ENCODE results near the gene GPD1. TPM values are rescaled to one million over a fixed set of nuclear protein-coding genes. Genes with fewer than 3 reads are reported as not detected.

GPD1 gene
- total and polyA plus RNA-seq, 10 donors = 0.13 to 0.79 (median 0.48) TPM; not detected in 1

- 94 to 97% (median 96%) methylated on average over 17 of the region's 17 CpGs for WGBS, 5 donors
- no peak for DNase-seq
- Histone ChIP-seq H3K36me3 (peaks cover 0 to 2% (median 0%) of the 10 kb centered on the region in 6 donors), H3K4me1 (peaks cover 18 to 34% (median 25%) of the 10 kb centered on the region in 6 donors), H3K4me3 (no peak overlapping the region), H3K9me3 (no peaks in the 10 kb centered on the region), H3K27me3 (replicated peaks in 1 of 7) (no peaks in the 10 kb centered on the region), H3K27ac (peak overlapping the region in 1 of 8 donors; percentile 98)
- intact Hi-C loops (cut with DNase I; ENCODE audit: low total_unique reads) = no loop called here
- no peak for TF ChIP-seq CTCF (IDR thresholded peaks at IDR 0.05 in 8 of 11, conservative IDR thresholded peaks at IDR 0.05 in 3 of 11)
- no peak for TF ChIP-seq POLR2A (IDR thresholded peaks at IDR 0.05)
- no peak for TF ChIP-seq POLR2AphosphoS5 (IDR thresholded peaks at IDR 0.05)
These were observed 3.8 kb downstream of the GPD1 start for GRCh38 chr12:50107416-50108268.

GRCh38 chr12:50109319-50109718 is 5.5 kb downstream of the GPD1 start:
- H3K27me3 ChIP-seq (replicated peaks in 1 of 7) = no peaks in the 10 kb centered on the region
- H3K9me3 ChIP-seq = no peaks in the 10 kb centered on the region
- H3K27ac ChIP-seq = peak overlapping the region in 7 of 8 donors; percentile 76 to 98 (median 96)
- H3K4me1 ChIP-seq = peaks cover 33 to 47% (median 42%) of the 10 kb centered on the region in 6 donors
- intact Hi-C loops (cut with DNase I; ENCODE audit: low total_unique reads) = no loop called here
- peaks cover 0 to 9% (median 0%) of the 10 kb centered on the region in 6 donors for H3K36me3 ChIP-seq
- DNase-seq = no peak
- 81 to 100% (median 94%) methylated on average over 2 to 3 of the region's 3 CpGs for WGBS, 5 donors
- TF ChIP-seq POLR2A (IDR thresholded peaks at IDR 0.05) = no peak
- TF ChIP-seq CTCF (IDR thresholded peaks at IDR 0.05 in 8 of 11, conservative IDR thresholded peaks at IDR 0.05 in 3 of 11) = no peak
- no peak for TF ChIP-seq POLR2AphosphoS5 (IDR thresholded peaks at IDR 0.05)
- H3K4me3 ChIP-seq = no peak overlapping the region

DNA sequence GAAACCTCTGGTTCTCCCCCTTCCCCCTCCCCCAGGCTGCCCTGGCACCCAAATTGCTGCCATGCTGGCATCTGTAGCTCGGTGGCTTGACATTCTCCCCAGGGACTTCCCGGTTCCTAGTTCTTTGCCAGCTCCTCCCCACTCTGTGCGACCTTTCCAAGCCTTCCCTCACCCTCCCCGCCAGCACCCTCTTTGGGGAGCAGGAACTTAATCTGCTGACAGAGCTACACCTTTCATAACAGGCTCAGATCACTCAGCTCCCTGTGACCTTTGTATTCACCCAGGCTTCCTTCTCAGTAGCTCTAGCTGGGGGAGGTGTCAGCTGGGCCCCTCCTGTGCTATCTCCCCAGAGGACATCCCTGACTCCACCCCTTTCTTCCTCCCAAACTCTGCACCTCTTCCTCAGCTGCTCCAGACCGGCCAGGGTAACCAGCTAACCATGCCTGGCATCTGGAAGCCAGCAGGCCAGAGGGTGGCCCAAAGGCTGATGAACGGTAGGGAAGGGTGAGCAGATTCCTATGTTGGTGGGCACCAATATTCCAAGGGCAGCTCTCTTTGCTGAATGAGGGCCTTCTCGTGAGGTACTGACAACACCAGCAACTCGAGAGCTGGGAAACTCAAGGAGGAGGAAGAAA is 6.4 kb downstream of the GPD1 start:
- Histone ChIP-seq H3K27me3 (replicated peaks in 1 of 7) (no peaks in the 10 kb centered on the region), H3K9me3 (no peaks in the 10 kb centered on the region), H3K36me3 (peaks cover 0 to 18% (median 0%) of the 10 kb centered on the region in 6 donors), H3K4me3 (peak overlapping the region in 2 of 8 donors; percentile 81 to 95), H3K4me1 (peaks cover 36 to 55% (median 50%) of the 10 kb centered on the region in 6 donors), H3K27ac (peak overlapping the region; percentile 67 to 98 (median 94))
- 21 to 48% (median 40%) methylated on average over 8 of the region's 8 CpGs for WGBS, 5 donors
- no peak for TF ChIP-seq POLR2A (IDR thresholded peaks at IDR 0.05)
- TF ChIP-seq CTCF (IDR thresholded peaks at IDR 0.05 in 8 of 11, conservative IDR thresholded peaks at IDR 0.05 in 3 of 11) = no peak
- no peak for TF ChIP-seq POLR2AphosphoS5 (IDR thresholded peaks at IDR 0.05)
- intact Hi-C loops (cut with DNase I; ENCODE audit: low total_unique reads) = no loop called here
- DNase-seq = peak; percentile 80

Data from spleen (tissue), 11 donors.